GM18511 (cell line): ENCODE measurements around the gene FADS6.

ENCODE experiments used
- ATAC-seq: cut with Tn5 transposase; IDR thresholded peaks from one replicate; pipeline ENCODE4 v1.9.1; 2021; ENCODE audit warnings: mild to moderate bottlenecking, moderate library complexity; ENCODE audit not compliant: unreplicated experiment

The FADS6 gene

GRCh38 chr17:74833501-74834377 is 59.7 kb downstream of the FADS6 start:
- peak; percentile 68 for ATAC-seq

GRCh38 chr17:74832421-74832820 is 61.0 kb downstream of the FADS6 start:
- no peak for ATAC-seq

GRCh38 chr17:74831444-74832146 is 61.8 kb downstream of the FADS6 start:
- no peak for ATAC-seq

GRCh38 chr17:74830861-74831260 is 62.6 kb downstream of the FADS6 start:
- ATAC-seq: no peak

- no peak for ATAC-seq
Observed at GRCh38 chr17:74827800-74828199, 65.6 kb downstream of the FADS6 start.
